ENCODE results near the gene ASAP2.

GRCh38 chr2:9384521-9384920 is 177.9 kb downstream of the ASAP2 start:
- TF ChIP-seq, protein P1, sequence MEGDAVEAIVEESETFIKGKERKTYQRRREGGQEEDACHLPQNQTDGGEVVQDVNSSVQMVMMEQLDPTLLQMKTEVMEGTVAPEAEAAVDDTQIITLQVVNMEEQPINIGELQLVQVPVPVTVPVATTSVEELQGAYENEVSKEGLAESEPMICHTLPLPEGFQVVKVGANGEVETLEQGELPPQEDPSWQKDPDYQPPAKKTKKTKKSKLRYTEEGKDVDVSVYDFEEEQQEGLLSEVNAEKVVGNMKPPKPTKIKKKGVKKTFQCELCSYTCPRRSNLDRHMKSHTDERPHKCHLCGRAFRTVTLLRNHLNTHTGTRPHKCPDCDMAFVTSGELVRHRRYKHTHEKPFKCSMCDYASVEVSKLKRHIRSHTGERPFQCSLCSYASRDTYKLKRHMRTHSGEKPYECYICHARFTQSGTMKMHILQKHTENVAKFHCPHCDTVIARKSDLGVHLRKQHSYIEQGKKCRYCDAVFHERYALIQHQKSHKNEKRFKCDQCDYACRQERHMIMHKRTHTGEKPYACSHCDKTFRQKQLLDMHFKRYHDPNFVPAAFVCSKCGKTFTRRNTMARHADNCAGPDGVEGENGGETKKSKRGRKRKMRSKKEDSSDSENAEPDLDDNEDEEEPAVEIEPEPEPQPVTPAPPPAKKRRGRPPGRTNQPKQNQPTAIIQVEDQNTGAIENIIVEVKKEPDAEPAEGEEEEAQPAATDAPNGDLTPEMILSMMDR (IDR thresholded peaks at IDR 0.05 in 2 of 3, conservative IDR thresholded peaks at IDR 0.05 in 1 of 3; ENCODE audit: insufficient read depth in 2 of 3, low read depth in 1 of 3, low read length in 3 of 3) = no peak
- no peak for TF ChIP-seq SRF (CRISPR knock-in tag; IDR thresholded peaks at IDR 0.05)
- no peak for TF ChIP-seq MCM7 (IDR thresholded peaks at IDR 0.05)
- TF ChIP-seq TCF7 (IDR thresholded peaks at IDR 0.05; ENCODE audit: borderline replicate concordance) = no peak
- TF ChIP-seq, protein P2, sequence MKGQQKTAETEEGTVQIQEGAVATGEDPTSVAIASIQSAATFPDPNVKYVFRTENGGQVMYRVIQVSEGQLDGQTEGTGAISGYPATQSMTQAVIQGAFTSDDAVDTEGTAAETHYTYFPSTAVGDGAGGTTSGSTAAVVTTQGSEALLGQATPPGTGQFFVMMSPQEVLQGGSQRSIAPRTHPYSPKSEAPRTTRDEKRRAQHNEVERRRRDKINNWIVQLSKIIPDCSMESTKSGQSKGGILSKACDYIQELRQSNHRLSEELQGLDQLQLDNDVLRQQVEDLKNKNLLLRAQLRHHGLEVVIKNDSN (CRISPR knock-in tag; IDR thresholded peaks at IDR 0.05) = no peak
- no peak for TF ChIP-seq USF2 (CRISPR knock-in tag; IDR thresholded peaks at IDR 0.05)
- no peak for TF ChIP-seq POLR2A (conservative IDR thresholded peaks at IDR 0.05)
- no peak for TF ChIP-seq NFYB (IDR thresholded peaks at IDR 0.05; ENCODE audit: extremely low read depth, insufficient read length)
- no peak for TF ChIP-seq DNMT1 (IDR thresholded peaks at IDR 0.05)
- TF ChIP-seq ZNF174 (CRISPR knock-in tag; IDR thresholded peaks at IDR 0.05) = no peak
- TF ChIP-seq CEBPG (CRISPR knock-in tag; IDR thresholded peaks at IDR 0.05) = no peak
- TF ChIP-seq CEBPG (tag; conservative IDR thresholded peaks at IDR 0.05 in 1 of 2, IDR thresholded peaks at IDR 0.05 in 1 of 2) = no peak
